GM21825 (cell line): ENCODE results near the gene PARD6B.

Source experiments
- ATAC-seq: cut with Tn5 transposase; IDR thresholded peaks from one replicate; pipeline ENCODE4 v1.9.1; 2021; ENCODE audit warnings: mild to moderate bottlenecking, moderate library complexity; ENCODE audit not compliant: unreplicated experiment

The PARD6B gene

GRCh38 chr20:50723672-50724071, 7.7 kb upstream of the PARD6B start:
- no peak for ATAC-seq

- ATAC-seq: no peak
Measured at GRCh38 chr20:50724112-50724725, 7.2 kb upstream of the PARD6B start.

GRCh38 chr20:50724851-50725723, 6.3 kb upstream of the PARD6B start:
- no peak for ATAC-seq

GRCh38 chr20:50725724-50726005, 5.7 kb upstream of the PARD6B start:
- ATAC-seq: no peak

GRCh38 chr20:50726955-50727791, 4.2 kb upstream of the PARD6B start:
- no peak for ATAC-seq

- no peak for ATAC-seq
Measured at GRCh38 chr20:50727792-50728485, 3.4 kb upstream of the PARD6B start.

- no peak for ATAC-seq
Measured at GRCh38 chr20:50728486-50728980, 2.8 kb upstream of the PARD6B start.

- ATAC-seq: no peak
Measured at GRCh38 chr20:50728981-50729874, 2.2 kb upstream of the PARD6B start.

- ATAC-seq: no peak
Measured at GRCh38 chr20:50729901-50730764, 1.2 kb upstream of the PARD6B start.

- ATAC-seq: no peak
Measured at GRCh38 chr20:50730765-50731054, 670 bp upstream of the PARD6B start.

- no peak for ATAC-seq
Measured at GRCh38 chr20:50731930-50732690, 730 bp downstream of the PARD6B start.

GRCh38 chr20:50733644-50734349, 2.4 kb downstream of the PARD6B start:
- ATAC-seq: no peak

- ATAC-seq: no peak
Measured at GRCh38 chr20:50734730-50735679, 3.6 kb downstream of the PARD6B start.

- no peak for ATAC-seq
Measured at GRCh38 chr20:50735813-50736212, 4.4 kb downstream of the PARD6B start.

- no peak for ATAC-seq
Measured at GRCh38 chr20:50737352-50737751, 6.0 kb downstream of the PARD6B start.

- no peak for ATAC-seq
Measured at GRCh38 chr20:50743087-50743486, 11.7 kb downstream of the PARD6B start.
